AG10803 (cell line): ENCODE measurements around the gene C9orf78.

Experiments used
- DNase-seq: peaks from one replicate; pipeline ENCODE4 v3.0.0; 2010; ENCODE audit warnings: low read depth
- H3K4me3 ChIP-seq: 2 replicates; pipeline ENCODE4 v1.5.1; 2011; ENCODE audit warnings: mild to moderate bottlenecking, low read length, control low read depth
- TF ChIP-seq, protein P1 (sequence below): conservative IDR thresholded peaks from 2 replicates; pipeline ENCODE4 v1.5.1; 2011; ENCODE audit warnings: mild to moderate bottlenecking, low read length, control low read depth, inconsistent platforms

C9orf78 gene

DNA sequence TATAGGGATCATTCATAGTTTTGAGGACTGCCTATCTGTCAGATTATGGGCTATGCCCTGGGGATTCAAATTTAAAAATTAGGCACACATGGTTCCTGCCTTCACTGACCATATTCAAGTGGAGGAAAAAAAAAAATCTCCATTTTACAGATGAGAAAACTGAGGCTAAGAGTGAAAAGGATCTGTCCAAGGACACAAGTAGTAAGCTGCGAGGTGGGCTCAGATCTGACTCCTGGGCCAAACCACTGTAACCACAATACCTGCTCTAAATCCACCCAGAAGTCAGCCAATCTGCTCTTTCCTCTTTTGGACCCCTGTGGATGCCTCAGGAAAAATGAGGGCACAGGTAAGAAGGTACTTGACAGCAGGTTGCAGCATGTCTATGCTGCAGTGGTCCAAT lies 8.3 kb downstream of the C9orf78 start:
- DNase-seq: no peak
- TF ChIP-seq, protein P1, sequence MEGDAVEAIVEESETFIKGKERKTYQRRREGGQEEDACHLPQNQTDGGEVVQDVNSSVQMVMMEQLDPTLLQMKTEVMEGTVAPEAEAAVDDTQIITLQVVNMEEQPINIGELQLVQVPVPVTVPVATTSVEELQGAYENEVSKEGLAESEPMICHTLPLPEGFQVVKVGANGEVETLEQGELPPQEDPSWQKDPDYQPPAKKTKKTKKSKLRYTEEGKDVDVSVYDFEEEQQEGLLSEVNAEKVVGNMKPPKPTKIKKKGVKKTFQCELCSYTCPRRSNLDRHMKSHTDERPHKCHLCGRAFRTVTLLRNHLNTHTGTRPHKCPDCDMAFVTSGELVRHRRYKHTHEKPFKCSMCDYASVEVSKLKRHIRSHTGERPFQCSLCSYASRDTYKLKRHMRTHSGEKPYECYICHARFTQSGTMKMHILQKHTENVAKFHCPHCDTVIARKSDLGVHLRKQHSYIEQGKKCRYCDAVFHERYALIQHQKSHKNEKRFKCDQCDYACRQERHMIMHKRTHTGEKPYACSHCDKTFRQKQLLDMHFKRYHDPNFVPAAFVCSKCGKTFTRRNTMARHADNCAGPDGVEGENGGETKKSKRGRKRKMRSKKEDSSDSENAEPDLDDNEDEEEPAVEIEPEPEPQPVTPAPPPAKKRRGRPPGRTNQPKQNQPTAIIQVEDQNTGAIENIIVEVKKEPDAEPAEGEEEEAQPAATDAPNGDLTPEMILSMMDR: no peak
- H3K4me3 ChIP-seq: no peak overlapping the region

DNA sequence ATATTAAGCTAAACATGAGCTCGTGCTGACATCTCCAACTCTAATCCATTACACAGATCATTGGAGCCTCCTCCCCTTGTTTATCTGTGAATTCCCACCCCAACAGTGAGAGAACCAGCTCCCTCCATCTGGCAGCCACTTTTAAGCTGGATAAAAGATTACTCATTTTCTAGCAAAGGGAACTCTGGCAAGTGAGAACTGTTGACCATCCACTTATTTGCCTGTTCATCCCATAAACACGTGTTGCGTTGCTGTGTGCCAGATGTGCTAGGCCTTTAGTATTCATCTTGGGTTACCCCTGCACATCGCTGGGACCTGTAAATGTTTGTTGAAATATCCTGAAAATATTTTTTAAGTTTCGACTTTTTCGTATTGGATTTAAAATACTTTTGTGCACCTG lies 8.7 kb downstream of the C9orf78 start:
- TF ChIP-seq, protein P1: no peak
- DNase-seq: peak; percentile 59
- no peak overlapping the region for H3K4me3 ChIP-seq

DNA sequence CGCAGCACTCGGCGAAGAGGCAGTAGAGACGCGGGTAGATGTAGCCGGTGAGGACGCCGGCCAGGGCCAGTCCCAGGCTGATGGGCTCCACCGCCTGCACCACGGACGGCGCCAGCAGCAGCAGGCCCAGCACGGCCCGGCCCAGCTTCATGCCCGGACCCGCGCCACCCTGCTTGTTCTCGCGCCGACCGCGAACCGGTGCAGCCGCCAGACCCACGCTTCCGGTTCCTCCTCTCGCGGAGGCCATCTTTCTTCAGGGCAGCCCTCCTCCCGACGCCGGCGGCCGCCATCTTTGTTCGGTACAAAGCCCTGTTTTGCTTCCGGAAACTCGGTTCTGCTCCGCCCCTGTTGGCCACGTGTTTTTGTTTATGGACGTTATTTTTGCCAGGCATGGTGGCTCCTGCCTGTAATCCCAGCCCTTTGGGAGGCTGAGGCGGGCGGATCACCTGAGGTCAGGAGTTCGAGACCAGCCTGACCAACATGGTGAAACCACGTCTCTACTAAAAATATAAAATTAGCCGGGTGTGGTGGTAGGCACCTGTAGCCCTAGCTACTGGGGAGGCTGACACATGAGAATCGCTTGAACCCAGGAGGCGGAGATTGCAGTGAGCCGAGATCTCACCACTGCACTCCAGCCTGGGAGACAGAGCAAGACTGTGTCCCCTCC lies 11.0 kb downstream of the C9orf78 start, which contains the start of gene TOR1A:
Gene TOR1A, minus strand, starts transcription at position 202 of the 667 bp plus-strand sequence. Its CDS starts 51 bp downstream, at position 151.
- DNase-seq: peak; percentile 95
- H3K4me3 ChIP-seq: peak within 1 kb of the TSS; percentile 81
- TF ChIP-seq, protein P1: no peak

DNA sequence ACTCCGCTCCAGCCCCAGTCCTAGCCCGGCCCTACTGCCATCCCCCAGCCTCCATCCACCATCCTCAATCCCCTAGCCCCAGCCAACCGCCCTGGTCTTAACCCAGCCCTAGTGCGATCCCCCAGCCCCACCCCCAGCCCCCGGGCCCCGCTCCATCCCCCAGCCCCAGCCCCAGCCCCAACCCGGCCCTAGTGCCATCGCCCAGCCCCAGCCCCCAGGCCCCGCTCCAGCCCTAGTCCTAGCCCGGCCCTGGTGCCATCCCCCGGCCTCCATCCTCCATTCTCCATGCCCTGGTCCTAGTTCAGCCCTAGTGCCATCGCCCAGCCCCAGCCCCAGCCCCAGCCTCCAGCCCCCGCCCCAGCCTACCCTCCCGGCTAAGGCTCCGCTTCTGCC lies 11.5 kb downstream of the C9orf78 start:
- TF ChIP-seq, protein P1: no peak
- DNase-seq: no peak
- peak overlapping the region; percentile 81 for H3K4me3 ChIP-seq

DNA sequence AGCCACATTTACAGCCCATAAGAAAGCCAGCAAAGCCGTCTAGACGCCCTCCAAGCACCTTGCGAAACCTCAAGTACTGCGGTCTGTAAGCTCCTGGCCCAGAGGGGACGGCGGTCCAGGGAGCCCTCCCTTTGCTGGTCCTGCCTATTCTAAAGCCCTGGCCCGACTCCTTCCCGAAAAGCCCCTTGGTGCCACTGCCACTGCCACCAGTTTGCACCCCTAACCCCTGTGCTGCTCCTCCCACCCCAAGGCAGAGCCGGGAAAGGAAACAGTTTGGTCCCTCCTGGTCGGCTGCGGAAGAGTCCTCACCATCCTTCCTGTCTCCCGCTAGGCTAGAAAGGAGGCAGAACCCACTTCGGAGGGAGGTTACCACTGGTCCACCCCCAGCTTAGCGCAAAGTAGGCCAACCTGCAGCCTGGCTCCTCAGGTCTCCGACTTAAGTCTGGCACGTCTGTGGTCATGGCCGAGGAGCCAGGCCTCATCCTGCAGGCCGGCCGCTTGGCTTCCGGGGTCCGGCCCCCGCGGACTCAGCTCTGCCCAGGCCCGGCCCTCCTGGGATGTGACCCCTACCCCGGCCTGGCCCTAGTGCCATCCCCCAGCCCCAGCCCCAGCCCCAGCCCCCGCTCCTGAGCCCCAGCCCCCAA lies 12.1 kb downstream of the C9orf78 start:
- H3K4me3 ChIP-seq: peak overlapping the region; percentile 81
- TF ChIP-seq, protein P1: no peak
- peak; percentile 38 for DNase-seq

- TF ChIP-seq, protein P1: no peak
- H3K4me3 ChIP-seq: no peak overlapping the region
- no peak for DNase-seq
These were observed 18.3 kb downstream of the C9orf78 start for GRCh38 chr9:129816501-129817435.
